Measurements from ENCODE around the gene RTF2. TPM values are rescaled to one million over a fixed set of nuclear protein-coding genes. Genes with fewer than 3 reads are reported as not detected.

Gene RTF2
- 10 to 100 TPM; 46.1 to 68.6 (median 64.2) TPM for total RNA-seq

GRCh38 chr20:56468316-56469076 lies at the start of gene RTF2:
Gene RTF2 (plus strand): TSS chr20:56468627. CDS start chr20:56468698, 71 bp downstream.
- Histone ChIP-seq H3K27me3 (no peaks in the 10 kb centered on the region), H3K36me3 (peaks cover 0 to 7% of the 10 kb centered on the region in 2 donors), H3K4me1 (peaks cover 7 to 10% of the 10 kb centered on the region in 2 donors), H3K9me3 (no peaks in the 10 kb centered on the region), H3K27ac (peak within 1 kb of the TSS; percentile 35 to 56 (median 47)), H3K4me3 (replicated peaks in 1 of 3) (peak within 1 kb of the TSS; percentile 29 to 66 (median 37))
- intact Hi-C loops (cut with DNase I), result no loop called here
- TF ChIP-seq POLR2A (IDR thresholded peaks at IDR 0.05) (peak in 1 of 2 donors; percentile 56), CTCF (IDR thresholded peaks at IDR 0.05) (no peak)
- peak; percentile 90 for DNase-seq
- 0 to 1% methylated on average over 5 to 24 of the region's 55 CpGs for WGBS, 2 donors

GRCh38 chr20:56420028-56420427 lies 48.4 kb upstream of the RTF2 start:
- TF ChIP-seq POLR2A (IDR thresholded peaks at IDR 0.05) (no peak), CTCF (IDR thresholded peaks at IDR 0.05) (no peak)
- no peaks in the 10 kb centered on the region for H3K36me3 ChIP-seq
- H3K4me3 ChIP-seq (replicated peaks in 1 of 3), result no peak overlapping the region
- WGBS, 2 donors, result 69 to 73% methylated on average over 2 of the region's 2 CpGs
- no peak overlapping the region for H3K27ac ChIP-seq
- no peak for DNase-seq
- intact Hi-C loops (cut with DNase I), result no loop called here
- no peaks in the 10 kb centered on the region for H3K4me1 ChIP-seq
- H3K27me3 ChIP-seq, result no peaks in the 10 kb centered on the region
- no peaks in the 10 kb centered on the region for H3K9me3 ChIP-seq

GRCh38 chr20:56420940-56421688 lies 47.3 kb upstream of the RTF2 start:
- H3K27ac ChIP-seq, result no peak overlapping the region
- no peaks in the 10 kb centered on the region for H3K36me3 ChIP-seq
- WGBS, 2 donors, result 77 to 82% methylated on average over 11 of the region's 11 CpGs
- TF ChIP-seq CTCF (IDR thresholded peaks at IDR 0.05), result no peak
- H3K4me3 ChIP-seq (replicated peaks in 1 of 3), result no peak overlapping the region
- no peaks in the 10 kb centered on the region for H3K4me1 ChIP-seq
- H3K27me3 ChIP-seq, result no peaks in the 10 kb centered on the region
- intact Hi-C loops (cut with DNase I), result no loop called here
- H3K9me3 ChIP-seq, result no peaks in the 10 kb centered on the region
- DNase-seq, result no peak

- WGBS, 2 donors, result 61 to 67% methylated on average over 9 of the region's 9 CpGs
- H3K4me1 ChIP-seq, result no peaks in the 10 kb centered on the region
- H3K9me3 ChIP-seq, result no peaks in the 10 kb centered on the region
- H3K27ac ChIP-seq, result no peak overlapping the region
- intact Hi-C loops (cut with DNase I), result no loop called here
- TF ChIP-seq CTCF (IDR thresholded peaks at IDR 0.05) (no peak), POLR2A (IDR thresholded peaks at IDR 0.05) (no peak)
- no peaks in the 10 kb centered on the region for H3K36me3 ChIP-seq
- no peaks in the 10 kb centered on the region for H3K27me3 ChIP-seq
- no peak for DNase-seq
- no peak overlapping the region for H3K4me3 ChIP-seq (replicated peaks in 1 of 3)
Measured at GRCh38 chr20:56422076-56422823, 46.2 kb upstream of the RTF2 start.
